NCI-H1930 (cell line): ENCODE measurements around the gene HM13.
"Not testable (repeated sequence)": the region's sequence is repeated elsewhere in the genome, so short reads cannot be mapped to it uniquely, and the experiment has no call there.

Experiments used
- DNase-seq, 2 experiments: peaks; one replicate each; lab custom pipeline; 2025; lab: John Stamatoyannopoulos, UW

The HM13 gene, protein sequence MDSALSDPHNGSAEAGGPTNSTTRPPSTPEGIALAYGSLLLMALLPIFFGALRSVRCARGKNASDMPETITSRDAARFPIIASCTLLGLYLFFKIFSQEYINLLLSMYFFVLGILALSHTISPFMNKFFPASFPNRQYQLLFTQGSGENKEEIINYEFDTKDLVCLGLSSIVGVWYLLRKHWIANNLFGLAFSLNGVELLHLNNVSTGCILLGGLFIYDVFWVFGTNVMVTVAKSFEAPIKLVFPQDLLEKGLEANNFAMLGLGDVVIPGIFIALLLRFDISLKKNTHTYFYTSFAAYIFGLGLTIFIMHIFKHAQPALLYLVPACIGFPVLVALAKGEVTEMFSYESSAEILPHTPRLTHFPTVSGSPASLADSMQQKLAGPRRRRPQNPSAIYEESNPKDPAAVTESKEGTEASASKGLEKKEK

DNA sequence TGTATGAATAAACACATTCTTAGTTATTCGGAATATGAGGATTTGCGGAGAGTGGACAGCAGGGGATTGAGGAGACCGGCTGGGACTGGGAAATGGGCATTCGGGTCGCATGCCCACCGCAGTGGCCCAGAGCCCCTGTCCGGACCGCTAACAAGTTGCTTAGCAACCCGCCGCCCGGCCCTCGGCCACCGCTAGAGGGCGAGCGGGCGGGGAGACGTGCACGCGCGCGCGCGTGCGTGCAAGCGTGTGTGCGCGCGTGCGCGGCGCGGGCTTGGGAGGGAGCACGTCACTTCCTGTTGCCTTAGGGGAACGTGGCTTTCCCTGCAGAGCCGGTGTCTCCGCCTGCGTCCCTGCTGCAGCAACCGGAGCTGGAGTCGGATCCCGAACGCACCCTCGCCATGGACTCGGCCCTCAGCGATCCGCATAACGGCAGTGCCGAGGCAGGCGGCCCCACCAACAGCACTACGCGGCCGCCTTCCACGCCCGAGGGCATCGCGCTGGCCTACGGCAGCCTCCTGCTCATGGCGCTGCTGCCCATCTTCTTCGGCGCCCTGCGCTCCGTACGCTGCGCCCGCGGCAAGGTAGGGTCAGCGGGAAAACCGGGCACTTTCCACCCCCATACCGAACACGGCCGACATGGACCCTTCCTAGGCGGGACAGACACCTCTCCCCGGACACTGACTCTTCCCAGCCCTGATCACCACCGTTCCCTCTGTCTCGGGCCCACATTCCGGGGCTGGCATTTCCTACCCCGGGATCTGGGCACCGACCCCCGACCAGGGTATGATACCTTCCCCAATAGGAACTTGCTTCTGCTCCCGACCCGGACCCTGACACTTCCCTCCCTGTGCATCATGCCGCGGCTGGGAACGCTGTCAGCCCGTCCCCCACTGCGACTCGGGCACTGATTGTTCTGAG lies at the start of gene HM13:
HM13 (plus strand) TSS at position 289 of the 918 bp plus-strand sequence; CDS start at position 399, 110 bp downstream.
- DNase-seq, result peak; percentile 91 to 99

DNA sequence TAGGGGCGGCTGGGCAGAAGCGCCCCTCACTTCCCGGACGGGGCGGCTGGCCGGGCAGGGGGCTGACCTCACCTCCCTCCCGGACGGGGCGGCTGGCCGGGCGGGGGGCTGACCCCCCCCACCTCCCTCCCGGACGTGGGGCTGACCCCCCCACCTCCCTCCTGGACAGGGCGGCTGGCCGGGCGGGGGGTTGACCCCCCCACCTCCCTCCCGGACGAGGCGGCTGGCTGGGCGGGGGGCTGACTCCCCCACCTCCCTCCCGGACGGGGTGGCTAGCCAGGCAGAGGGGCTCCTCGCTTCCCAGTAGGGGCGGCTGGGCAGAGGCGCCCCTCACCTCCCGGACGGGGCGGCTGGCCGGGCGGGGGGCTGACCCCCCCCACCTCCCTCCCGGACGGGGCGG lies 43.3 kb upstream of the HM13 start:
- not testable (repeated sequence) for DNase-seq

DNA sequence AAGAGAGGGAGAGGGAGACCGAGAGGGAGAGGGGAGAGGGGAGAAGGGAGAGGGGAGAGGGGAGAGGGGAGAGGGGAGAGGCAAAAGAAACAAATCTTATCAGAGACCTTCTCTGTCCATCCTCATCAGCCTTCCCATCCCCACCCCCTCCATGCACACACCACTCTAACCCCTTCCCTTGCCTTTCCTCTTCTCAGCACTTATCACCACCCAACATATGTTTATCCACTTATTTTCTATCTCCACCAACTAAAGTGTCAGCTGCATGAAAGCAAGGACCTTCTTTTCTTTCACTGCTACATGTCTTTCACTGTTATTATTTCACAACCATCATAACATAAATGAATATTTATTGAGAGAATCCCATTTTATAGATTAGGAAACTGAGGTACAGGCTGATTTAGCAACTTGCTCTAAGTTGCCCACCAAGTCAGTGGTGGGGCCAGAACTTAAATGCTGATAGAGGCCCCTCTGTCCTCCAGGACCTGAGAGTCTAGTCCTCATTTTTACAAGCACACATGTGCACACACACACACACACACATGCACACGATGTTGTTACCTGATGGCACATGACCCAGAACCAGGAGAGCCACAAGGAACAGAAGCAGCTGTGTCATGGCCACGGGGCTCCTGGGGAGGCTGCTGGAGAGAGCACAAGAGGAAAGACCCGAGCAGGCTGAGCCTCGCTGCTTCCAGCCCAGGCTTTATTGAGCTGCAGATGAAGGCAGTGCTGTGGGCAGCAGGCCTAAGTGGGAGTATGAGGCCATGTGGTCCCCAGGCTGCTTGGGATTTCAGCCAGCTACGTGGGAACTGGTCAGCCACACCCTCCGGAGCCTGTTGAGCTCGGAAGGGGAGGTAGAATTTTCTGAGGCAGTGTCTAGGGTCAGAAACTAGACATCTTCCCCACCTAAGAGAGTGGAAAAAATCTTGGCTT lies 41.6 kb upstream of the HM13 start:
- DNase-seq, result no peak

DNA sequence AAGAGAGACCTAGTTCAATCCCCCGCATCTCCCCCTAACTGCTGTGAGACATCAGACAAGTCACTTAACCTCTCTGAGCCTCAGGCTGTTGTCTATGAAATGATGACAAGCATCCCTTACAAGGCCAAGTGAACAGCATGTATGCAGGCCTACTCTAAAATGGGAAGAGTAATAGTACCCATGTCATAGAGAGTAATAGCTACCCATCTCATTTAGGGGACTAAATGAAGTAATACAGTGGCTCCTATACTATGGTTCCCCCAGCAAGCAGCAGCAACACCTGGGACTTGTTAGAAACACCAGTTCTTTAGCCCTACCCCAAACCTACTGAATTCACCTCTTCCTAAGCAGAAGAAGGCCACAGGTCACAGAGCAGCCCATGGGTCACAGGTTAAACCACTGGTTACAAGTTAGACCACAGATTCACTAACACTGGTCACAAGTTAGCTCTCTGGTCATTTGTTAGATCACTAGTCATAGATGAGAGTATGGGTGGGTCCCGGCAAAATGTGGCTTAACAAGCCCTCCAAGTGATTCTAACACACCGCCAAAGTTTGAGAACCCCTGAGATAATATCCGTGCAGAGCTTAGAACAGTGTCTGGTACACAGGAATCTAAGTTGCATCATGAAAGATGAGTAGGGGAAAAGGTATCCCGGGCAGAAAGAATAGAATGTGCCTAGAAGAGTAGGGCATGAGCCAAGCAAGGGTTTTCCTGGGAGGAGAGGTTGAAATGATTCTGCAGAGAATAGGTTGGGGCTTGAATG lies 40.7 kb upstream of the HM13 start:
- DNase-seq, result no peak

DNA sequence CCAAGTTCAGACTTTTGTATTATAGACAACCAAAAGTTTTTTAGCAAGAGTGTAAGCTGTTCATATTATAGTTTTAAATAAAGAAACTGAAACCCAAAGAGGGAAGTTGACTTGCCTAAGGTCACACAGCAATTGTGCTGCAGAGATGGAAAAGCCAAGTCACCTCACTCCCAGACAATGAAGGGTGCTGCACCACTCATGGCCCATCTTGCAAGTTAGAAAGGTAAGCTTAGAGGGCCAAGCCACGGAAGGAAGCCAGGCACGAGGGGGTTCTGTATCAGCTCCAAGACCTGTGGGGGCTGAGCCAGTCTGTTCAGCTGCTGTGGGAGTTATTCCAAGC lies 40.2 kb upstream of the HM13 start:
- no peak for DNase-seq

DNA sequence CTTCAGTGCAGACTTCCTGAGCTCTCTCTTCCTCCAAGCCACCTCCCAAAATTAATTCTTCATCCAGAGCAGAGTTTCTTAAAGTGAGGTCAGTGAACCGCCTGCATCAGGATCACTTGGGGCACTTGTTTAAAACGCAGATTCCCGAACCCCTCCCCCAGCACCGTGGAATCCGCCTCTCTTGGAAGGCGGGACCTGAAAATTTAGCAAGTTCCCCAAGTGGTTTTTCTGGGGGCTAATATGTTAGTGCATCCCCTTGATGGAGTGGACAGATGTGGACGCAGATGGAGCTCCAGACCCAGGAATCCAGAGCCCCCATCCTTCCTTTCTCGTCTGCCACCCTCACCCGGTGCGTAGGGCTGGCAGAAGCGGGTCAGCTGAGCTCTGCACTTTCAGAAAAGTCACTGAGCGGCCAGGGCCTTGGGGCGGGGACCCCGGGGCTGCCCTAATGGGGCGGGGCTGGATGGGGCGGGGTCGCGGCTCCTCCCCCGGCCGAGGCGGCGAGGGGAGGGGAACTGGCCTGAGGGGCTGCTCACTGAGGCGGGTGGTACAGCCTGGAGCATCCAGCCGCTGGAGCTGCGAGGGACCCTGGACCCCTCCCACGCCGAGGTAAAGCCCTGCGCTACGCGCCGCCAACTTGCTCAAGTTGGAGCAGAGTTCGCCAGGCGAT lies 39.3 kb upstream of the HM13 start, which contains the start of the genes DEFB124 and REM1:
DEFB124 (minus strand) TSS at position 370 of the 670 bp plus-strand sequence. CDS start 2,114 bp downstream, outside the sequence.
REM1 (plus strand) TSS at position 531 of the 670 bp plus-strand sequence. CDS start 1,158 bp downstream, outside the sequence.
- no peak for DNase-seq

DNA sequence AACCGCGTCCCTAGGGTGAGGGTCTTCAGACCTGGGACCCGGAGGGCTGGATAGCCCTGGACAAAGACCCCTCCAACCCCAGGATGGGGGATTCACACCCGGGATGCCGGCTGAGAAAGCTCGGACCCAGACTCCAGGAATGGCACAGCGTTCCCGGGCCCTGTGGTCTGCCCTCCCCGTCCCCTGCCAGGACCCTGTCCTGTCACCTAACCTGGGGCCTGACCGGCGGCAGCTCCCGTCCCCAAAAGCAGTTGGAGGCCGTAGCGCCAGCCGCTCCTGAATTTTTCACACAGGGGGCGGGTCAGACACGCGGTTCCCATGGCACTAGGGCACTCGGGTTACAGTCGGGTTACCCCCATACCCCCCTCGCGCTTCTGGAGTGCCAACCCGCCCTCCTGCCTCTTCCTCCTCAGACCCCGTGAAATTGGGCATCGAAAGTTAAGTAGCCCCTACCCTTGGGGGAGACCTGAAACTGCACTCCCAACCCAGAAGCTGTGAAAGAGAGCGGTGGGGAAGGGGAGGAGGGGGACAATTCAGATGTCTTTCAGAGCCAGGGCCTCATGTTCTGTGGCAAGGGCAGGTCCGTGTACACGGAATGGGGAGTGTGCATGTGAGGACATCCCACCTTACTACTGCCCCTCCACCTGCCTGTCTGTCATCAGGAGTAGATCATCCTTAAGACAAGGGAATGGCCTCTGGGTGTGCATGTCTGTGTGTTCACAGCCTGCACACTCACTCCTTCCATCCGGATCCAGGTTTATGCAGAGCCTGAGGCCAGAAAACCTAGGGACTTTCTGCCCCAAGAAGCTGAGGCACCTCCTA lies 38.6 kb upstream of the HM13 start:
- DNase-seq, result no peak

DNA sequence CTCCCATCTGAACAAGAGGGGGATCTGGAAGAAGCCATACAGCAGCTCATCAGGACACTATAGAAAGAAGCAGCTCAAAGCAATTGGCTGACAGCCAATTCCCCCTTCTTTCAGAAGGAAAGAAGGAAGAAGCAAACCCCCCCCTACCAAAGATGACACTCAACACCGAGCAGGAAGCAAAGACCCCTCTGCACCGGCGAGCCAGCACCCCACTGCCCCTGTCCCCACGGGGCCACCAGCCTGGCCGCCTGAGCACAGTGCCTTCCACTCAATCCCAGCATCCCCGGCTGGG lies 38.0 kb upstream of the HM13 start:
- DNase-seq, result no peak

DNA sequence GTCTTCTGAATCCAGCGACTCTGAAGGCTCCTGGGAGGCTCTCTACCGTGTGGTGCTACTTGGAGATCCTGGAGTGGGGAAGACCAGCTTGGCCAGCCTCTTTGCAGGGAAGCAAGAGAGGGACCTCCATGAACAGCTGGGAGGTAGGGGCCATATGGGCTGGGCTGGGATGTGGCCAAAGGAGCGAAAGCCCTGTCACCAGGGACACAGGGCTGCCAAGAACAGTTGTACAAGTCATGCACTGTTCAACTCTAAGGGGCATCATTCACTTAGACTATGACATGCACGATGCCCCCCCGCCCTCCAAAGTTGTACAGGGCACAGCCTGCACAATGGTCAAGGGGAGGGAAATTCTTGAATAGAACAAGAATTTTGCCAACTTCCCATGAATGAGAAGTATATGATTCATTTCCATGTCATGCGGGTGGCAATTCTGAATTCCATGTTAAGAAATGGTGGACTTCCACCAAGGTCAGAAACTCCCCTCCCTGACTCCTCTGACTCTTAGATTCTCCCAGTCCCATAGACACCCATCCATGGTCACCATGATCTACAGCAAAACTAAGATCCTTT lies 37.5 kb upstream of the HM13 start:
- DNase-seq, result no peak

DNA sequence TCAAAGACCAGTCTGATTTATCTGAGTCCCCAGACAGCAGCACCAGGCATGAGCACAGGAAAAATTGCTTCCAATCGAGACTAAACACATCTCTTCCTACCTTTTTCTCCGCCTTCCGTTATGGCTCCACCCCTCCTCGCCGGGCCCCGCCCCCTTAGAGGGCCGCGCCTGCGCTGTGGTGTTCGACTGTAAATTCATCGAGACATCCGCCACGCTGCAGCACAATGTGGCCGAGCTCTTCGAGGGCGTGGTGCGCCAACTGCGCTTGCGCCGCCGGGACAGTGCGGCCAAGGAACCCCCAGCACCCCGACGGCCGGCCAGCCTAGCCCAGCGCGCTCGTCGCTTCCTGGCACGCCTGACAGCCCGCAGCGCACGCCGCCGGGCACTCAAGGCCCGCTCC lies 30.2 kb upstream of the HM13 start:
- DNase-seq, result peak; percentile 46 to 76

DNA sequence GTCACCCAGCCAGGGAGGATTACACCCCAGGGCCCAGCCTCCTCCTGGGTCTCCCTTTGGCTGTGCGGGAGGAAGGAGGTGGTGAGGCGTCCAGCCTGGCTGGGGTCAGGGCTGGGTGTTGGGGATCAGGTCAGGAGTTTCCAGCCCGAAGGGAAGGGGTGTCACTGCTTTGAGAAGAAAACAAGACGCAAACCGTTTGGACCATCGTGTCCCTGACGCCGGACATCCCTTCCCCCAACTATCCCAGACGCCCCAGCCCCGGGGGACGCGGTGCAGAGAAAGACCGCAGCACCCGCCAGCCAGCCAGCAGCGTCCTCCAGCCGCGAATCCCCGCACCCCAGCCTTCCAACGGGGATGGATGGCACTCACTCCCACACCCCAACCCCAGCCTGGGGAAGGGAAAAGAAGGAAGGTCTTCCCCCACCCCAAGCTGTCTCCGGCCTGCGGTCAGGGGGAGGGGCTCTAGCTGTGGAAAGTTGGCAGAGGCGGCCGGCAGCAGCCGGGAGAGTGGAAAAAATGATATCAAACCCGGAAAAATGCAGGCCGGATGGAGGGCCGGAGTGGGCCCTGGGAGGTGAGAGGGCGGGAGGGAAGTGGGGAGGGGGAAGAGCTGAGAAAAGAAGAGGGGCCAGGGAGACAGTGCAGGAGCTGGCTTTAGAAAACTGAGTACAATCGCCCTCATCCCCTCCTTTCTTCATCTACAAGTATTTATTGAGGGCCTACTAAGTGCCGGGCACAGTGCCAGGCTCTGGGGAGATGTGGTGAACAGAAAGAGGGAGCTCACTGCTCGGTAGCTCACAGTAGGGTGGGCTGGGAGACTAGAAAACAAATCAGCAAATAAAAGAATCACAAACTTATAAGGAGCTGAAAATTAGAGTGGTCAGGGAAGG lies 28.5 kb upstream of the HM13 start:
- DNase-seq, result no peak

DNA sequence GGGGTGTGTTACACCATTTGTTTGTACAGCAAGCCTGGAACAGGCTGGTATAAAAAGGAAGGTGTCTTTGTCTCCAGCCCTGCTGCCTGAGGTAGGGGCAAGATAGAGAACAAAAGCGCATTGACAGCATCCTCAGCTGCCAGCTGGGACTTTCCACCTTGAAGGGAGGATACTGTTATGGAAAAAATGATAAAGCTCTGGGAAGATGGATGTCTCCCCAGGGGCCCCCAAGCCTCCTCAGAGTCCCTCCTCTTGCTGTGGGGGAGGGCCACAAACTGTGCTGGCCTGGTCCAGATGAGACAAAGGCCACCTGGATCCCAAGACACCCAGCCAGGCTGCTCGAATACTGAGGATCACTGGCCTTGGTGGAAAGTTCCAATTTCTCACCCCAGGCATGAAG lies 26.1 kb upstream of the HM13 start:
- no peak for DNase-seq

DNA sequence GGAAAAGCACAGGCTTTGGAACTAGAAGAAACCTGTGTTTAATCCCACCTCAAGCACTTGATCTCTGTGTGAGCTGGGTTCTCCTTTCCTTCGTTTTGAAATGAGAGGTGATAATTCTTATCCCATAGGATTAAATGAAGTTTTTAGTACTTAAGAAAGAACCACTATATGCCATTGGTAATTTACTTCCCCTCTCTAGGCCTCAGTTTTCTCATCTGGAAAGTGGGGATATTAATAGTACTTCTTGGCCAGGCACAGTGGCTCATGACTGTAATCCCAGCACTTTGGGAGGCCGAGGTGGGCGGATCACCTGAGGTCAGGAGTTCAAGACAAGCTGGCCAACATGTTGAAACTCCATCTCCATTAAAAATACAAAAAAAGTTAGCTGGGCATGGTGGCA lies 25.1 kb upstream of the HM13 start:
- DNase-seq, result no peak

DNA sequence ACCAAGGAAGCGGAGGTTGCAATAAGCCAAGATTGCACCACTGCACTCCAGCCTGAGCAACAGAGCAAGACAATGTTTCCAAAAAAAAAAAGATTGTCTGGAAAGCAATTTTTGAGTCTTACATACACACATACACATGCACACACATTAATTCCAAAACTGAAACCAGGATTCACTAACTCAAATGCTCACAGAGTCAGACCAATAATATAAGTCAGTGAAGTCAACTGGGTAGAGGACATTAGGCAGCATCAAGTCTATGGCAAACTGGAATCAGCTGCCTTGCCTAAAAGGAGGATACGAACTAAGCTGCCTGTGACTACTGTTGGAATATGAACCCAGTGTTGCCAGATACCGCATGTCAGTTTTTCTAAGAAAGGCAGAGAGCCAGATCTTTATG lies 23.5 kb upstream of the HM13 start:
- DNase-seq, result no peak

DNA sequence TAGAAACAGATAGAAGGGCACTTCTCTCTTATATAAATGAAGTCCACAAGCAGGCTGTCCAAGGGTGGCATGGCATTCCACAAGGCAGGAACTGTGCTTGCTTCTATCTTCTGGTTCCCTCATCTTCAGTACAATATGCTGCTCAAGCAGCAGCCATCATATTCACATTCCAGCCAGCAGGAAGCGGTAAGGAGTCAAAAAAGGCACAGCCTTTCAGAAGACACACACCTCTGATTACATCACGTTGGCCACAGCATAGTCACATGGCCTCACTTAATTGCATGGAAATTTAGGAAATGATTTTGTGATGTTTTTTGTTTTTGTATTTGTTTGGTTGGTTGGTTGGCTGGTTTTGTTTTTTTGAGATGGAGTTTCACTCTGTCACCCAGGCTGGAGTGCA lies 20.1 kb upstream of the HM13 start:
- DNase-seq, result no peak

DNA sequence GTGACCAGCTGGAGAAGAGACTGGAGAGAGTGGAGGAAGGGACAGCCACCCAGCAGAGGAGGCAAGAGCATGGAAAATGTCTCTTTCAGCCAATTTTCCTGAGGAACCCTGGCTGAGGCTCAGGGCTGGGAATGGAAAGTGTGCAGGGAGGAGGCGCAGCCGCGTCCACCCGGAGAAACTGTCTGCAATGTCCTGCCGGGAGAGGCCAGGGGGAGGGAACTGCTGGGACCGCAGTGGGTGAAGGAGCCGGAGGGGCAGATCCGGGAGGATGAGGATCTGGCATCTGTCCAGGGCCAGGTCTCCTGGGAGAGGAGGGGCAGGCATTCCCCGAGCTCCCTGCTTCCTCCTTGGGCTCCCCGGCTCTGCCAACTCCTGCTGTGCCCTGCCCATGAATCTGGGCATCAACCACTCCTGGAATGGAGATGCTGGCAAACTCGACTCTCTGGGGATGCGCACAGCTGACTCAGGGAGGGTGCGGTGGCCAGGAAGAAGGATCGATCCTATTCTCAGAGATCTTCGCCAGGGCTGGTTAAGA lies 17.4 kb upstream of the HM13 start:
- DNase-seq, result no peak

DNA sequence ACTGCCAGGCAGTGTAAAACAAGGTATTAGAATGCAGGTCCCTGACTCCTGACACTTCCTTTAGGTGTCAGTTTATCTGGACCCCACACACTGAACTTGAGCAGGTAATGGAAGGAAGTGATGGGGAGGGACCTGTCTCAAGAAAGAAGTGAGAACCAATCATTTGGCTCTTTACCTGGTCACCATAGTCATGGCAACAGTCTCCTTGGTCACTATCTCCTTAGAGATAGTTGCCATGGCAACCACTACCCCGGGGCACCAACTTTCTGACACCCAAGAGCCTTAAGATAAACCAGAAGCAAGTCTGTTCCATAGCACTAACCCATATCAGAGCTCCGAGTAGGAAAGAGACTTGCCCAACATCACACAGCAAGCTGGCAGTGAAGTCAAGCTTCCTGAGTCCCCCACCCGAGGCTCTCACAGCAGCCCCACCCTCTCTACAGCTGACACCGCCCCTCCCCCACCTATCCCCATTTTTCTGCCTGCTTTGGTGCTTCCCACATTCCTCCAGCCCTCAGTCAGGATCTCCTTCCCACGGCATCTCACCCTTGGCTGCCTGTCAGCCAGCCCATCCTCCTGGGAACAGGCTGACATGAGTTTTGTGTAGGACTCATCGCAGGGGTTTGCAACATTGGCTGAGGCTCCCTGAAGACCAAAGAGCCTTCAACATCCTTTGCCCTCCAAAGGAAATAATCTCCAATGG lies 16.3 kb upstream of the HM13 start:
- no peak for DNase-seq
